Forelimb muscle (tissue), 1 donor: ENCODE measurements around the gene PDE6H. TPM values are rescaled to one million over a fixed set of nuclear protein-coding genes. Genes with fewer than 3 reads are reported as not detected.

Experiments used
- DNase-seq: peaks from one replicate; pipeline ENCODE4 v3.0.0-alpha.2; 2013; ENCODE audit warnings: low read depth
- polyA plus RNA-seq: library from polyadenylated mRNA; unstranded; fragments of 120-200 nt; gene quantifications from one replicate; pipeline ENCODE4 v1.2.1, GENCODE V29; 2013; ENCODE audit not compliant: insufficient read length

Gene PDE6H
- polyA plus RNA-seq, 1 donor = not detected

- no peak for DNase-seq
Observed at GRCh38 chr12:14951851-14952250, 21.0 kb upstream of the PDE6H start.

- no peak for DNase-seq
Observed at GRCh38 chr12:14952299-14952921, 20.4 kb upstream of the PDE6H start.

GRCh38 chr12:14953752-14954151 is 19.1 kb upstream of the PDE6H start:
- DNase-seq = no peak

- DNase-seq = no peak
Observed at GRCh38 chr12:14954269-14954668, 18.6 kb upstream of the PDE6H start.

GRCh38 chr12:14956024-14956891 is 16.6 kb upstream of the PDE6H start:
- no peak for DNase-seq

- no peak for DNase-seq
Observed at GRCh38 chr12:14956905-14957304, 15.9 kb upstream of the PDE6H start.

- no peak for DNase-seq
Observed at GRCh38 chr12:14957551-14958168, 15.2 kb upstream of the PDE6H start.

- DNase-seq = no peak
Observed at GRCh38 chr12:14958361-14959125, 14.3 kb upstream of the PDE6H start.

GRCh38 chr12:14959126-14959440 is 13.8 kb upstream of the PDE6H start:
- DNase-seq = no peak

GRCh38 chr12:14959463-14959862 is 13.4 kb upstream of the PDE6H start:
- no peak for DNase-seq

- no peak for DNase-seq
Observed at GRCh38 chr12:14959916-14960496, 12.8 kb upstream of the PDE6H start.

GRCh38 chr12:14960548-14961465 is 12.0 kb upstream of the PDE6H start:
- DNase-seq = no peak

- no peak for DNase-seq
Observed at GRCh38 chr12:14961466-14962152, 11.2 kb upstream of the PDE6H start, which contains the start of gene ARHGDIB. TSS of gene ARHGDIB (minus strand) at chr12:14961601. CDS start at chr12:14950712, 10,889 bp downstream.

GRCh38 chr12:14962153-14962539 is 10.7 kb upstream of the PDE6H start:
- no peak for DNase-seq

- no peak for DNase-seq
Observed at GRCh38 chr12:14962797-14963196, 10.0 kb upstream of the PDE6H start.

- no peak for DNase-seq
Observed at GRCh38 chr12:14963520-14963919, 9.3 kb upstream of the PDE6H start.

- no peak for DNase-seq
Observed at GRCh38 chr12:14964406-14964805, 8.4 kb upstream of the PDE6H start.

- no peak for DNase-seq
Observed at GRCh38 chr12:14965221-14965620, 7.6 kb upstream of the PDE6H start.

- DNase-seq = no peak
Observed at GRCh38 chr12:14968478-14968877, 4.4 kb upstream of the PDE6H start.

GRCh38 chr12:14970473-14970872 is 2.4 kb upstream of the PDE6H start:
- no peak for DNase-seq
